RKO (cell line): Measurements from ENCODE around the gene EPS15.

ENCODE experiments used
- DNase-seq: peaks from one replicate; pipeline ENCODE4 v3.0.0-alpha.2; 2016; ENCODE audit warnings: low spot score

EPS15 gene

DNA sequence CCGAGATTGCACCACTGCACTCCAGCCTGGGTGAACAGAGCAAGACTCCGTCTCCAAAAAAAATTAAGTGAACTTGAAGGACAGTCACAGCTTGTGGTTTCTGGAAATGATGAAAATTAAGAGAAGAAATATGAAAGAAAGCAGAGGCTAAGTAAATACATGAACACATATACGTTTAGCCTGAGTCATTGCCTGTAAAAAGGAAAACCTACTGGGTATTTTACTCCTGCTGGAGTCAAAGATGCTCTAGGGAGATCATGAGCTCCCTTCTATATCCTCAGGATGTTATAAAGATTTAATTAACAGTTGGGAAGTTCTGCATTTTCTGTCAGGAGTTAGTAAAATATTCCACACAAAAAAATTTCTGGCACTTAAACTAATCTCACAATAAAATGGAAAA, 145.2 kb downstream of the EPS15 start:
- DNase-seq: no peak

DNA sequence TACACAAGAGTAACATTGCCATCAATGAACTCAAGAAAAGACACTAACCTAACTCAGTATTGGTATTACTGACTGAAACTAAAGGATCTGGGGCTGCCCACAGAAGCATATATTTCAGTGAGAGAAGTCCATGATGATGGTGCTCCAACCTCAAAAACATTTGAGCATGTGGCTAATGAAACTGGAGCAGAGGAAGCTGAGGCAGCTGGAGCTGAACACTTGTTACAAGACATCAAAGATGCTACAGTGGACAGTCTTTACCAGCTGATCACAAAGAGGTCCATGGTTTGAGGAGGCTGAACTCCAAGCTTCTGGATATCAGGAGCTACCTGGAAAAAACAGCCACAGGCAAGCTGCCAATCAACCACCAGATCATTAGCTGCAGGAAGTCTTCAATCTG, 146.5 kb downstream of the EPS15 start:
- no peak for DNase-seq

DNA sequence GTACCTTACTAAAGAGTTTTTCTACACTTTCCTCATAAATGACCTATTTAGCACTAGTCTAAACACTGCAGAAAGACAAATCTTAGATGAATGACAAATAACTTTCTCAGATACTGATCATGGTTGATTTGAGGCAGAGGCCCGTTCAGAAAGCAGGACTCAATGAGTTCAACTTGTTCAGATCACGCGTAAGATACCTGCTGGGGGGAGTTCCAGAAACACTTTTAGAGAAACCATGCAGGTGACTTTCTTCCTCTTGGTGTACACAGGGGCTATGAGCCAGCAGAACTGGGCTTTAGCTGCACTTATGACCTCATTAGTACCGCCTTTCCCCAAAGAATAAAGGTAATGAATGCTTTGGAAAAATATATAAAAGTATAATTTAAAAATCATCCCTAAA, 149.9 kb downstream of the EPS15 start:
- no peak for DNase-seq

DNA sequence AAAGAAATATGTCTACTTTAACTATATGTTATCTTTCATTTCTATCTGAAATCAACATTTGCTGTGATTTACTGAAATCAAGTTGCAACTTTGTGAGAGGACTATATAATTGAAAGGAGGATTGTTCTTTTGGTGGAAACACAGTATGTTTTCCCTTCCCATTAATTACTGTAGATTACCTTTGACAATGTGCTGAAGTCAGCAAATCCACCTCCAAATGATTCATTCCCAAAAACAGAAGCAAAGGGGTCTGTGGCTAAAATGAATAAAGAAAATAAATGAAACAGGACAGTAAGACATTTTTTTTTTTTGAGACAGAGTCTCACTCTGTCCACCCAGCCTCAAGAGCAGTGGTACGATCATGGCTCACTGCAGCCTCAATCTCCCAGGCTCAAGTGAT, 153.3 kb downstream of the EPS15 start:
- no peak for DNase-seq

DNA sequence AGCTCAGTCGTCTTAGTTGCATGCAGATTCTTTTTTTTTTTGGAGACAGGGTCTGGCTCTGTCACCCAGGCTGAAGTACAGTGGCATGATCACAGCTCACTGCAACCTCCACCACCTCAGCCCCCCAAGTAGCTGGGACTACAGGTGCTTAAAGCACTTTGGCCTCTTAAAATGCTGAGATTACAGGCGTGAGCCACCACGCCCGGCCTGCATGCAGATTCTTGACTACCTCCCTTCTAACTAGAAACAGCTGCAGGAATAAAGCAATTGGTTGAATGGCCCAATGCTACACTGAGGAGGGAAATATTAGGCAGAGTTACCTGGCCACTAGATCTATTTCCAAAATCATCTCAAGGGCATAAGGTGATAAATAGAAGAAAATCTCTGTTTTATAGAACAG, 159.2 kb downstream of the EPS15 start:
- no peak for DNase-seq

DNA sequence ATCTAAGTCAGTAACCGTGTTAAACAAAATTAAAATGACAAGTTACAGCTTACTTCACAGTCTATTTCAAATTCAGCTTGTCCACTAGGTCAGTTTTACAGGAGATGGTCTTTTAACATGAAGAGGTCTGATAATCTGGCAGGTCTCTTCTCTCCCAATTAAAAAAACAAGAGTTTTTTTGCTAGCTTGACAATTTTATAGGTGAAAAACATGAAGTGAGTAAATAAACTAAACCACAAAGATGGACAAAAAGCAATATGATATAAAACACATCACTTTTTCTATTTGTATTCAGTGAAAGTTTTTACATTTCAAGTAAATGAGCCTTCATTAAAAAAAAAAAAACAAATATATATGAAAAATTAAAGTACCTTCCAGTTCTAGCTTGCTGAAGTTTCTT, 163.7 kb downstream of the EPS15 start:
- DNase-seq: no peak

DNA sequence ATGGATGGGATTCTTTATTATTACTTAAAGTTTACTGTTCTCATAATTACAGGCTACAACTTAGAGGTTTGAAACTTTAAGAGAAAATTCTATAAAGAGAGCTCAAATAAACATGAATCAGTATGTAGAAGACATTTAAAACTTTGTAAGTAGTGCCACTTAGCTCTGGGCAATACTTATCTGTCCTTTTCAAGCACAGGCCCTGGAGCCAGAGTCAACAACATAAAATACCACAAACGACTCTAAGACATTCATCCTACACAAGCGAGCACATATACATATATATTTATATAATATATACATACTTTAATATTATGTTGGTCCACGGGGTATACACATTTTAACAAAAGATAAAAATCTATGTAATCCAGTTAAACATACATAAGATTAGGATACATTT, 164.7 kb downstream of the EPS15 start:
- DNase-seq: no peak

DNA sequence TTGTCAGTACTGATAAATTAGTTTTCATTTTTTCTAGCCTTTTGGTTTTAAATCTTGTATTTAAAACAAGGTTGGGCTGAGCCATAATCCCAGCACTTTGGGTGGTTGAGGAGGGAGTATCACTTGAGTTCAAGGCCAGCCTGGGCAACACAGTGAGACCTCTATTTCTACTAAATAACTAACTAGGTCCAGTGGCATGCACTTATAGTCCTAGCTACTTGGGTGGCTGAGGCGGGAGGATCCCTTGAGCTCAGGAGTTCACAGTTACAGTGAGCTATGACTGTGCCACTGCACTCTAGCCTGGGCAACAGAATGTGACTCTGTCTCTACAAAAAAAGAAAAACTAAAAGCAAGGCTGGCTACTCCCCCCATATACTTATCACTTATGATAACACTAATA, 167.2 kb downstream of the EPS15 start:
- no peak for DNase-seq

DNA sequence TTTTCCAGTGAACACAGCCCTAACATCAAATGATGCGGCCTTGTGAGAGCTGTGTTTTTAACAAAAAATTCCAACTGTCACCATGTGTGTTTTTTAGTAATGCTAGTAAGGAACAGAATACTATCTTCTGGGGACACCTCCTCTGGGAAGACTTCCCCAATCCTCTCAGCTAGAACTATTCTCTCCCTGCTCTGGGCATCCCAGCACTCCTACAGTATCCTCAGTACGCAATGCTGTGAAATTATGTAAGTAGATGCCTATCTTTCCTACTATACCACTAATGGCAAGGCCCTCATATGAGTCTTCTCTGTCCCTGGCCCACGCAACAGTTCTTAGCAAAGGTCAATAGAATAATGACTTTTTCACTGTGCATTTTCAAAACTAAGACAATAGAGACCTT, 169.2 kb downstream of the EPS15 start:
- no peak for DNase-seq

DNA sequence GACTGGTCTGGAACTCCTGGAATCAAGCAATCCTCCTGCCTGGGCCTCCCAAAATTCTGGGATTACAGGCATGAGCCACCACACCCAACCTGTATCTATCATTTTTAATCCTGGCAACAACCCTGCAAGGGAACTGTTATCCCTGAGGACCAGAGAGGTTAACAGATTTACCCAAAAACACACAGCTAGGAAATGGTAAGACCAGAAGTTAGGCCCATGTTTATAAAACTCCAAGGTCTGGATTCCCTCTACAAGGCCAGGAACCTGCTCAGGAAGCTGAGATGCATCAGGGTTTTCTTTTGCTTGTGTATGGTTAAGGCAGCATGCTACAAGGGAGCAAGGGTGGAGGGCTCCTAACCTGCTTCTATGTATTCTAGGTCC, 170.9 kb downstream of the EPS15 start:
- DNase-seq: no peak

DNA sequence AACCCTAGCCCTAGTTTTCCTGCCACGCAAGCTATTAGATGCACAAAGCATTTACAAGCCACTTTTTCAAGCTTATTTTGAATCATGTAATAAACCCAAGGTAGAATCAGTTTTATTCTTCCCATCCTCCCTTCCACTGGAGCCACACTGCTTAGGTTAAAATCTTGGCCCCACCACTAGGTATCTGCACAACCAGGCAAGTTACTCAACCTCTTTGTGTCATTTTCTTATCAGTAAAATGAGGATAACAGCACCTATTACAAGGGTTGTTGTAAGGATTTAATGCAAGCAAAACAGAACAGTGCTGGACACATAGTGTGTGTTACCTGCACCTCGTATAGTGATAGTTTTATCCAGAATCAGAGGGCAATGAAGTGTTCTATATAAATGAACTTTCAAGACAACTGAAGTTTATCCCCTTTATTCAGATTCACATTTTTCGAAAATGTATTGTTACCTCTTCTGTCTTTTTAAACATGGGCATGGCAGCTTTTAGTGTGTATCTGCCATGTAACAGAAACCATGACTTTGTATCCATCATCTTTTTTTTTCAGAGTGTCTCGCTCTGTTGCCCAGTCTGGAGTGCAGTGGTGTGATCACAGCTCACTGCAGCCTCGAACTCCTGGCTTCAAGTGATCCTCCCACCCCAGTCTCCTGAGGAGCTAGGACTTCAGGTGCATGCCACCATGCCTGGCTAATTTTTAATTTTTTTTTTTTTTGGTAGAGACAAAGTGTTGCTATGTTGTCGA, 171.5 kb downstream of the EPS15 start:
- DNase-seq: no peak

DNA sequence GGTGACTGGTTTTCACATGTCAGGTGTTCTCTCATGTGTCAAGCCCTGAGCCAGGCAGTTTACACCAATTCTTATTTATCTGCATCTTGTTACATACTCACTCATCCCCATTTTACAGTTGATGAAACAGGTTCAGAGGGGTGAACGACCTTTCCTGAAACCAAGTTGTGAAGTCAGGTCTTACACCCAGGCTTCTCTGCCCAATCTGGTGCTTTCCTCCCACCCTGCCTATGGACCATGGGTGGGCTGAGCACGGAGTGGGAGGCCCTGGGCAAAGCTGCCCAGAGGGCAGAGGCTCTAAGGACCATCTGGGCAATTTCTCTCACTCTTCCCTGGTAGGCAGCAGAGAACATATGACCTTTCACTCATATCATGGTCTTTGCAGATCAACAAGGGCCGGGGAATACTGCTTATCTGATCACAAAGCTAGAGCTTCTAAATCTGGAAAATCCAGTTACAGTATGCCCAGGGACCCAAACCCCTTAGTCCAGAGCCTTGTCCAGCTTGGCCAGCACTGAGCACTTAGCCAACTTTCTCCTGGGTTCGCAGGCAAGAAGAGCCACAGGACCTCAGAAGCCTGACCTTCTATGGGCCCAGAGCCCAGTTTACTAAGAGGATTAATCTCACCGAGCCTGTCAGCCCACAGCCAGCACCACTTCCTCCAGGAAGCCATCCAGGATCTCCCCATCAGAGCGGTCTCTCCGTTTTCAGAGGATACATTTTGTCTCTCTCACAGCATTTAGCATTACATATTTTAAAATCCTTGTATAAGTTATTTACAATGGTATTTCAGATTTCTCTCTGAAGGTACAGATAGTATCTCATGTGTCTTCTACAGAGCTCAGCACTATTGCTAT, 172.8 kb downstream of the EPS15 start:
- DNase-seq: no peak

DNA sequence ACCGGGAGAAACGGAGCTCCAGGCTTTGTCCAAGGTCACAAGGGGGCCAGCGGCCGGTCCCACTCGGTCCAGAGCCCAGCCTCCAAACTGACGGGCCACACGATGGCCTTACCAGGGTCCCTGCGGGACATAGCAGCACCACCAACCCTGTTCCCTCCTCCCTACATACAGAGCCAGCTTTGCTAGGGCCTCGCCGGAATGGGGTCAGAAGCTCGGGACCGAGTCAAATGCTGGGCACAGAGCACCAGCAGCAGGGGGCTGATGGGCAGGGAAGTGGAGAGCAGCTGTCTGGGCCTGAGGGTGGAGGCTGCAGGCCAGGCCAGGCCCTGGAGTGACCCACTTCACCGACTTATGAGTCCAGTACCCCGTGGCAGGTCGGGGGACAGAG, 173.8 kb downstream of the EPS15 start:
- DNase-seq: no peak

DNA sequence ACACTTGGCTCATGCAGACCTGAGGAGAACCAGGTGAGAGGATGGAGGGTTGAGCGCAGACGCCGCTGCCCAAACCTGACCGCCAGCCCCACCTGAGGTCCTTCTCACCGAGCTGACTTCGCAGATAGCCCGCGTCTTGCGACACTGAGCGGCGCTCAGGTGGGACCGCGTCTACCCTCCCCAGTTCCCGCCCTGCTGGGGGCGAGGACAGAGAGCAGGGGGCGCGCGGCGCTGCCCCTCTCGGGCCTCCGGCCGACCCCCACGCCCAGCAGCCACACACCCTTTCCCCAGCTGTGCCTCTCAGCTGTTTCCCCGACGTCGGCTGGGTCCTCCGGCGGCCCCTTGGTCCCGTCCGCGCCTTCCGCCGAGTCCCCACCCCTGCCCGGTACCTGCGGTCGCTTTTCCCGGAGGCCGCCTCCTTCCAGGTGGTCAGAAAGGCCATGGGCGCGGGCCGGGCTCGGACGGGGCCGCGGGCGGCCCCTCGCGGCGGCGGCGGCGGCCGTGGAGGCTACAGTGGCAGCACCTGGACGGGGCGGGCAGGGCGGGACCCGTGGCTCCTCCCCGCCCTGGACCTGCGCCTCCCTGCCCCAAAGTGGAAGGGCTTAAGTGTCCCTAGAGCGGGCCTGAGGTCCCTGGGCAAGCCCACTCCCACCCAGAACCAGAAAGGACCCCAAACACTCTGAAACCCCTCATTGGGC, 174.3 kb downstream of the EPS15 start:
- DNase-seq: no peak

DNA sequence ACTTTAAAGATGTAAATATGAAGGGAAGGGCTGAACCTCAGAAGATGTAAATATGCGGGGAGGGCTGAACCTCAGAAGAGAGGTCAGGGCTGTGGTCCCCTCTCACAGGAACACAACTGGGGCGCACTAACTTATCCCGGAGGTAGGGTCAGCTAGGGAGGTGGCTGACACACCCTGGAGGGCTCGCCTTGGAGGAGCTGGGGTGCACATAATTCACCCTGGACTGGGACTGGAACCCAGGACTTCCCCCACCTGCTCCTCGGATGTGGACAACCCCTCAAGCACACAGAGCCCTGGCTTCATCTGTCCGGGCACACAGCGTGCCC, 174.8 kb downstream of the EPS15 start:
- no peak for DNase-seq

DNA sequence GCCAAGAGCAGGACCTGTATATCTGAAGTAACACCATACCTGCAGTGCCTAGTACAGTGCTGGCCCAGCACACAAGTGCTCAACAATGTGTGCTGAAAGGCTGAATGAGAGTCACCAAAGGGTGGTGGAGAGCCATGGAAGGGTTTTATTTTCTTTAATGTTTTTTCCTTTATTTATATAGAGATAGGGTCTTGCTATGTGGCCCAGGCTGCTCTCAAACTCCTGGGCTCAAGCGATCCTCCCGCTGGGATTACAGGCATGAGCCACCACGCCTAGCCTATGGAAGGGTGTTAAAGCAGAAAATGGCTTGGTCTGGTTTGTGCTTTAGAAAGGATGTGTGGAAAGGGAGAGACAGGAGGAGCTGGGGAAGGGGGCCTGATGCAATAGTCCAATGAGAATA, 175.4 kb downstream of the EPS15 start:
- DNase-seq: no peak

DNA sequence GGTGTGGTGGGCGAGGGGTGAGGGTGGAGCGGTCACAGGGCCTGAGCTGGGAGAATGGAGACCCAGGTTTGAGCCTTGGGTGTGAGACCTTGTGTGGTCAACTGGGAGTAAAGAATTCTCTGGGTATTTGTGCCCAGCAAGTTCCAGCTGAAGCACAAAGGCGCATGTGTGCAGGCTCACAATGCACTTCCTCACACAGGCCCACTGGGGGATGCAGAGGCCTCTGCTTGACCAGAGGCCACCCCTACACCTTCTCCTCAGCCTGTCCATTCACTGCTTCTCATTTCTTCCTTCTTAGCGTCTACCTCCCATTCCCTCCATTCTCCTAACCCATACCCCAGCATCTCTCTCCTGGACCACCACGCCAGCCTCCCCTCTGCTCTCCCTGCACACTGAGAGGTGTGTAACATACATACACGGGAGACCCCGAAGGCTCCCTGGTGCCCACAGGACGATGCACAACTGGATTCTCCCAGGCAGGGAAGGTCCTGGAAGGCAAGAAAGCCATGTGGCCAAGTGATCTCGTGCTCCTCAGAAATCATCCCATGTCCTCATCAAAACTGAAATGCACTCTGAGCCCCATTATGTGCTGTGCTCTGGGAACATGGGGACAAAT, 176.4 kb downstream of the EPS15 start:
- no peak for DNase-seq

DNA sequence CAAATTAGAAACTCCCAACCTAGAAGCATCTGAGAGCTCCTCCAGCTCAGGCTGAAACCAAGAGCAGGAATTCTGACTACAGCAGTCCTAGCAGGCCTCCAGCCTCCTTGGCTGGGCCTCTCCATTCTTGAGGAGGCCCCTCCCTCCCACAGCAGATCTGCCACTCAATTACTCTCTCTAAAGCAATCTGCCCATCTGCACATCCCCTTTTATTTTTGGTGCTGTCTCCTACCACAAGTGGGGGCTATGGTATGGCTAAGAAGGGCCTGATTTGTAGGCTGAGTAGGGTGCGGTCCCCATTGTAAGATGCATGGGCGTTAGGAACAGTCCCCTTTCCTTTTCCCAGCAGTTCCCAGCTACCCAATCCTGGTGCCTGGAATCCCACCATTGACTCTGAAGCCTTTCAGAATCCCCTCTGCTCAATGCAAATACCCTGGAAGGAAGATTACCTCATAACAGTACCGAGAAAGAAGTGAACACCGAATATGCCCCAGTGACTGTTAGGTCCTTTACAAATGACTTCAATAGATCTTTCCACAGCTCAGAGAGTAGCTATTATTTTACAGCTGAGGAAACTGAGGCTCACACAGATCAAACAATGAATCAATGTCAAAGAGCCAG, 177.1 kb downstream of the EPS15 start:
- no peak for DNase-seq

DNA sequence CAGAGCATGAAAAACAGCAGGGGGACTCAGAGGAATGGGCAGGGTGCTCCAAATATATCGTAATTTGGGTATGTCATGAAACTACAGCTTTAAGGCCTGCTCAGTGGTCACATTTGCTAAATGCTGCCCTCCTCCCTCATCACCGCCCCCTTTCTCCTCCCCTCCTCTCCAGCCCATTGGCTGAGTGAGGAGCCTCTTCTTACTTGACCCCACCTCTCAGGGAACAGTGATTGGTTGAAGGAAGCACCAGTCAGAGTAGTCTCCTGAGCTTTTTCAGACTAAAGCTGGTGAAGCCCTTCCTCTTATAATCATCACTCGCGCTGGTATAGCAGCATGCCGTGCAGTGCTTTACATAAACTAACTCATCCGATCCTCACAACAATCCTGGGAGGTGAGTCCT, 178.7 kb downstream of the EPS15 start:
- no peak for DNase-seq

DNA sequence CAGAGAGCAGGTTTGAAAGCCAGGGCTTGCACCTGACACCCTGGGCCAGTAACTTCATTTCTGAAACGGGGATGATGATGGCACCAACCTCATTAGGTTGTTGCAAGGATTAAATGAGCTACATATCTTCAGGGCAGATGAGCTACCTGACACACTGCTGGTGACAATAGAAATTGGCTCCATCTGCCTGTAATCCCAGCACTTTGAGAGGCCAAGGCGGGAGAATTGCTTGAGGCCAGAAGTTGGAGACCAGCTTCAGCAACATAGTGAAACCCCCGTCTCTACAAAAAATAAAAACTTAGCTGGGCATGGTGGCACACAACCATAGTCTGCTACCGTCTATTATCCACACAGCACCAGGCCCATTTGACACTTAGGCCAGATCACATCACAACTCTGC, 182.4 kb downstream of the EPS15 start:
- no peak for DNase-seq

DNA sequence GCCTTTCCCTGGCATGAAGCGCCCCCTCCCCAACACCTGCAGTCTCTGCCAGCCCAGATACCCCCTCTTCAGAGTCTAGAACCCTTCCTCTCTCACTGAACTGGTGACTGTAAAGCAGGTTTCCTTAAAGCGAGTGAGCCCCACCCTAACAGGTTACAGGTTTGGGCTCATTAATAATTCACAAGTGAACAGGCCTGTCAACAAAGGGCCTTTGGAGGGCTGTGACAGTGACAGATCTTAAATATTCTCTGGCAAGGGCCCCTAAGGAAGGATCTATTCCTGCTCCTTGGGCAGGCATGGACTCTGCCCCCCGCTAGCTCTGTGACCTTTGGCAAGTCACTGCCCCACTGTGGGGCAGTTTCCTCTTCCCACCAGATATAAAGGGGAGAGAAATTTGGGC, 183.1 kb downstream of the EPS15 start:
- no peak for DNase-seq
